Astrocyte (in vitro differentiated cells and primary cell): ENCODE results near the gene FAM13A. TPM values are rescaled to one million over a fixed set of nuclear protein-coding genes. Genes with fewer than 3 reads are reported as not detected.

Source experiments
- DNase-seq: peaks from one replicate; pipeline ENCODE4 v3.0.0-alpha.2; 2010; ENCODE audit warnings: low read depth
- FAIRE-seq: peaks from 2 replicates; lab custom pipeline; 2011; peaks lifted over from hg19 to GRCh38; lab: Jason Lieb, UNC
- H2AFZ ChIP-seq: 2 replicates; pipeline ENCODE4 v1.6.0; 2012; ENCODE audit warnings: low read depth, low read length, inconsistent platforms
- H3K27ac ChIP-seq: 2 replicates; pipeline ENCODE4 v1.5.1; 2011; ENCODE audit warnings: low read depth, low read length, inconsistent platforms
- H3K27me3 ChIP-seq: 2 replicates; pipeline ENCODE4 v1.6.0; 2011; ENCODE audit warnings: low read length, inconsistent platforms; ENCODE audit not compliant: insufficient read depth
- H3K36me3 ChIP-seq: 2 replicates; pipeline ENCODE4 v1.5.1; 2011; ENCODE audit warnings: low read length, inconsistent platforms; ENCODE audit not compliant: insufficient read depth
- H3K4me1 ChIP-seq: 2 replicates; pipeline ENCODE4 v1.5.1; 2011; ENCODE audit warnings: low read length, inconsistent platforms; ENCODE audit not compliant: insufficient read depth
- H3K4me2 ChIP-seq: 2 replicates; pipeline ENCODE4 v1.6.0; 2012; ENCODE audit warnings: low read length, inconsistent platforms
- H3K4me3 ChIP-seq: 2 replicates; pipeline ENCODE4 v1.5.1; 2011; ENCODE audit warnings: low read depth, mild to moderate bottlenecking, low read length, inconsistent platforms; ENCODE audit not compliant: insufficient read depth
- H3K79me2 ChIP-seq: 2 replicates; pipeline ENCODE4 v1.6.0; 2012; ENCODE audit warnings: mild to moderate bottlenecking, low read length, inconsistent platforms; ENCODE audit not compliant: insufficient read depth
- H3K9ac ChIP-seq: 2 replicates; pipeline ENCODE4 v1.6.0; 2012; ENCODE audit warnings: mild to moderate bottlenecking, low read length, inconsistent platforms
- H3K9me3 ChIP-seq: 2 replicates; pipeline ENCODE4 v1.5.1; 2012; ENCODE audit warnings: low read depth, mild to moderate bottlenecking, low read length, inconsistent platforms; ENCODE audit not compliant: insufficient read depth
- H4K20me1 ChIP-seq: 2 replicates; pipeline ENCODE4 v1.6.0; 2012; ENCODE audit warnings: low read length, inconsistent platforms; ENCODE audit not compliant: insufficient read depth
- H3K27ac Mint-ChIP-seq: one replicate; pipeline ENCODE4 v1.8.0; 2021; ENCODE audit warnings: mild to moderate bottlenecking, mixed read lengths; ENCODE audit not compliant: unreplicated experiment
- H3K27me3 Mint-ChIP-seq: one replicate; pipeline ENCODE4 v1.8.0; 2021; ENCODE audit warnings: low read depth, mixed read lengths; ENCODE audit not compliant: unreplicated experiment
- H3K36me3 Mint-ChIP-seq: one replicate; pipeline ENCODE4 v1.8.0; 2021; ENCODE audit warnings: low read depth, mixed read lengths; ENCODE audit not compliant: unreplicated experiment
- H3K4me1 Mint-ChIP-seq: one replicate; pipeline ENCODE4 v1.8.0; 2021; ENCODE audit warnings: low read depth, mixed read lengths; ENCODE audit not compliant: unreplicated experiment
- H3K4me3 Mint-ChIP-seq: one replicate; pipeline ENCODE4 v1.8.0; 2021; ENCODE audit warnings: mild to moderate bottlenecking, moderate library complexity, mixed read lengths; ENCODE audit not compliant: unreplicated experiment
- H3K9me3 Mint-ChIP-seq: one replicate; pipeline ENCODE4 v1.8.0; 2021; ENCODE audit warnings: mild to moderate bottlenecking, mixed read lengths; ENCODE audit not compliant: unreplicated experiment
- CTCF ChIP-seq: IDR thresholded peaks from 2 replicates; pipeline ENCODE4 v1.5.1; 2011; ENCODE audit warnings: low read depth, mild to moderate bottlenecking, inconsistent platforms, low read length, moderate library complexity; ENCODE audit not compliant: insufficient read depth
- EZH2 ChIP-seq: IDR thresholded peaks from 2 replicates; pipeline ENCODE4 v1.6.1; 2012; ENCODE audit warnings: mild to moderate bottlenecking, low read length, inconsistent platforms; ENCODE audit not compliant: insufficient read depth
- total RNA-seq: library from RNA; stranded (reverse); gene quantifications from 2 replicates; pipeline ENCODE4 v1.2.1, GENCODE V29; 2021

Gene FAM13A
- total RNA-seq, 1 donor from 2014 or later, result 12.0 TPM

GRCh38 chr4:89036535-89036934 is 20.4 kb downstream of the FAM13A start:
- no peak for FAIRE-seq

GRCh38 chr4:89031272-89031671 is 25.7 kb downstream of the FAM13A start:
- H3K27me3 ChIP-seq, result no peaks in the 10 kb centered on the region
- H3K27ac ChIP-seq, result no peak overlapping the region
- H3K4me2 ChIP-seq, result no peak overlapping the region
- no peak overlapping the region for H2AFZ ChIP-seq
- H3K9ac ChIP-seq, result no peak overlapping the region
- DNase-seq, result no peak
- H3K27ac Mint-ChIP-seq, result no peak overlapping the region
- peaks cover 7% of the 10 kb centered on the region for H3K36me3 Mint-ChIP-seq
- no peaks in the 10 kb centered on the region for H3K4me1 Mint-ChIP-seq
- TF ChIP-seq CTCF, result no peak
- no peak for TF ChIP-seq EZH2
- no peak for FAIRE-seq
- no peak overlapping the region for H3K4me3 ChIP-seq
- H3K9me3 ChIP-seq, result no peaks in the 10 kb centered on the region
- H4K20me1 ChIP-seq, result peaks cover 3% of the 10 kb centered on the region
- no peaks in the 10 kb centered on the region for H3K27me3 Mint-ChIP-seq
- no peaks in the 10 kb centered on the region for H3K9me3 Mint-ChIP-seq
- no peaks in the 10 kb centered on the region for H3K79me2 ChIP-seq
- H3K36me3 ChIP-seq, result no peaks in the 10 kb centered on the region
- H3K4me1 ChIP-seq, result no peaks in the 10 kb centered on the region
- H3K4me3 Mint-ChIP-seq, result no peak overlapping the region

More at GRCh38 chr4:89036535-89036934, 20.4 kb downstream of the FAM13A start:
- H3K79me2 ChIP-seq, result no peaks in the 10 kb centered on the region
- no peaks in the 10 kb centered on the region for H3K27me3 Mint-ChIP-seq
- H3K4me1 ChIP-seq, result no peaks in the 10 kb centered on the region
- H2AFZ ChIP-seq, result no peak overlapping the region
- H3K27ac ChIP-seq, result no peak overlapping the region
- no peak overlapping the region for H3K4me3 Mint-ChIP-seq
- no peak overlapping the region for H3K27ac Mint-ChIP-seq
- DNase-seq, result no peak
- H3K36me3 ChIP-seq, result no peaks in the 10 kb centered on the region
- H3K9me3 Mint-ChIP-seq, result no peaks in the 10 kb centered on the region
- H3K4me1 Mint-ChIP-seq, result no peaks in the 10 kb centered on the region
- H3K27me3 ChIP-seq, result no peaks in the 10 kb centered on the region
- H3K36me3 Mint-ChIP-seq, result peaks cover 16% of the 10 kb centered on the region
- H3K9ac ChIP-seq, result no peak overlapping the region
- H3K9me3 ChIP-seq, result peaks cover 6% of the 10 kb centered on the region
- TF ChIP-seq EZH2, result no peak
- no peak overlapping the region for H3K4me3 ChIP-seq
- peaks cover 3% of the 10 kb centered on the region for H4K20me1 ChIP-seq
- H3K4me2 ChIP-seq, result no peak overlapping the region

GRCh38 chr4:89029591-89029990 is 27.4 kb downstream of the FAM13A start:
- Histone ChIP-seq H3K9ac (no peak overlapping the region), H2AFZ (no peak overlapping the region), H4K20me1 (peaks cover 3% of the 10 kb centered on the region), H3K4me2 (no peak overlapping the region), H3K79me2 (no peaks in the 10 kb centered on the region), H3K36me3 (no peaks in the 10 kb centered on the region), H3K9me3 (no peaks in the 10 kb centered on the region), H3K27me3 (no peaks in the 10 kb centered on the region), H3K4me3 (no peak overlapping the region), H3K4me1 (no peaks in the 10 kb centered on the region), H3K27ac (no peak overlapping the region)
- no peak for FAIRE-seq
- H3K9me3 Mint-ChIP-seq, result no peaks in the 10 kb centered on the region
- no peak for TF ChIP-seq CTCF
- TF ChIP-seq EZH2, result no peak
- DNase-seq, result no peak
- H3K4me3 Mint-ChIP-seq, result no peak overlapping the region
- H3K4me1 Mint-ChIP-seq, result no peaks in the 10 kb centered on the region
- no peaks in the 10 kb centered on the region for H3K27me3 Mint-ChIP-seq
- no peak overlapping the region for H3K27ac Mint-ChIP-seq
- no peaks in the 10 kb centered on the region for H3K36me3 Mint-ChIP-seq
